ENCODE results near the gene YPEL5. TPM values are rescaled to one million over a fixed set of nuclear protein-coding genes. Genes with fewer than 3 reads are reported as not detected.
"Not testable (repeated sequence)": the region's sequence is repeated elsewhere in the genome, so short reads cannot be mapped to it uniquely, and the experiment has no call there.

Gene YPEL5
- polyA plus RNA-seq, 4 donors: 102 to 134 (median 126) TPM

- DNase-seq (ENCODE audit: low read depth in 4 of 4, low spot score in 3 of 4): no peak
Observed at GRCh38 chr2:30136764-30137444, 9.9 kb upstream of the YPEL5 start.

- DNase-seq (ENCODE audit: low read depth in 4 of 4, low spot score in 3 of 4): no peak
Observed at GRCh38 chr2:30139131-30139870, 7.5 kb upstream of the YPEL5 start.

DNA sequence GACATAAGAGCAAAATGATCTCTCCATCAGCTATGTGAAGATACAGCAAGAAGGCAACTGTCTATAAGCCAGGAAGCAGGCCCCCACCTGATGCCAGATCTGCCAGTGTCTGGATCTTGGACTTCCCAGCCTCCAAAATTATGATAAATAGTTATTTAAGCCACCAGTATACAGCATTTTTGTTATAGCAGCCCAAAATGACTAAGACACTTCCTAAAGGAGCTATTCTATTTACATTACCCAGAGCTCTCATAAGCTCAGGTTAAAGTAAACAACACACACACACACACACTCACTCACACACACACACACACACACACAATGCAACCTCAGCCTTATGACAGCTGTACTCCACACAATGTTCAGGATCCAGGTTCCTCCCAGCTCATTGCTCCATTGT lies 5.7 kb upstream of the YPEL5 start:
- no peak for DNase-seq (ENCODE audit: low read depth in 4 of 4, low spot score in 3 of 4)

DNA sequence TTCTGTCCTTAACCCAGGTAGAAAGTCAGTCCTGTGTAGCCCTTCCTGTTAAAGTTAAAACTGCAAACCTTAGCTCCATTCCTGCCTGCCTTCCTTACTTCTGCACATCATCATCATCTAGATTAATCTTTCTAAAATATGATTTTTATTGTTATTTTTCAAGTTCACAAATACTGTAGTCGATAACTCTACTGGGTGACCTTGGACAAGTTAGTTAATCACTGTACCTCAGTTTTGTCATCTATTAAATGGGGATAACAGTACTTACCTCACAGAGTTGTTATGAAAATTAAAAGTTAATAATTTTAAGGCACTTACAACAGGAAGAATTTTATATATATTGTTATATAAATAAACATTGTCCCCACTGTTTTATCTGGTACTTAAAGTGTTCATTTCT lies 2.5 kb upstream of the YPEL5 start:
- no peak for DNase-seq (ENCODE audit: low read depth in 4 of 4, low spot score in 3 of 4)

DNA sequence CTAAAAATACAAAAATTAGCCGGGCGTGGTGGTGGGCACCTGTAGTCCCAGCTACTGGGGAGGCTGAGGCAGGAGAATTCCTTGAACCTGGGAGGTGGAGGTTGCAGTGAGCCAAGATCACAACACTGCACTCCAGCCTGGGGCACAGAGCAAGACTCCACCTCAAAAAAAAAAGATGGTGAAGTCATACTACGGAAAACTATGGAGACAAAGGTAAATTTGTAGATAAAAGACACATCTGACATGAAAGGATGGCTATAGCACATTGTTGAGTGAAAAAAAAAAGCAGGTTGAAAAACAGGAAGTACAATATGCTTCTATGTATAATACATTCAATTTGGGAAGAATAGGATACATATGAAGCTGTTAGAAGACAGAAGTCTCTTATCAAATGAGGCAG lies 1.9 kb upstream of the YPEL5 start:
- DNase-seq (ENCODE audit: low read depth in 4 of 4, low spot score in 3 of 4): not testable (repeated sequence)

- DNase-seq (ENCODE audit: low read depth in 4 of 4, low spot score in 3 of 4): no peak
Observed at GRCh38 chr2:30145826-30146336, 926 bp upstream of the YPEL5 start.

DNA sequence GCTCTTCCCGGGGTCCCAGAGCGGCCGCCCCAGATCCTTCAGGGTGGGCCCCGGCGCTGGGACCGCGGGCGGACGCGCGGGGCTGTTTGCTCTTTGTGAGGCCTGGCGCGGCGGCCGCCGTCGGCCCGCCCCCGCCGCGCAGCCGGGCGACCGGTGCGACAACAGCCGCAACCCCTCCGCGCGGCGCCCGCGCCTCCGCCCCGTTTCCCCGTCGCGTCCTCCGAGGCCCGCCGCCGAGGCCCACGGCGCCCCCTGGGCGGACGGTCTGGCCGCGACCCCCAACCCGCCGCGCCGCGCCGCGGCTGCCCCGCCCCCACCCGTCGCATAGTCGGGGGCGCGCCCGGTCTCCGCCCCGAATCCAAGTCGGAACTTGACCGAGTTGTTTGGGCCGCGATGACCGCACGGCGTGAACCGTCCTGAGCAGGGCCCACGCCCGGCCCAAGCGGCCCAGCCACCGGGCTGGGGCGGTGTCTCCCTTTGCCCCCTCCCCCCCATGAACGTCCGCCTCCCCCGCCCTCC lies 448 bp downstream of the YPEL5 start:
- DNase-seq (ENCODE audit: low read depth in 4 of 4, low spot score in 3 of 4): no peak

DNA sequence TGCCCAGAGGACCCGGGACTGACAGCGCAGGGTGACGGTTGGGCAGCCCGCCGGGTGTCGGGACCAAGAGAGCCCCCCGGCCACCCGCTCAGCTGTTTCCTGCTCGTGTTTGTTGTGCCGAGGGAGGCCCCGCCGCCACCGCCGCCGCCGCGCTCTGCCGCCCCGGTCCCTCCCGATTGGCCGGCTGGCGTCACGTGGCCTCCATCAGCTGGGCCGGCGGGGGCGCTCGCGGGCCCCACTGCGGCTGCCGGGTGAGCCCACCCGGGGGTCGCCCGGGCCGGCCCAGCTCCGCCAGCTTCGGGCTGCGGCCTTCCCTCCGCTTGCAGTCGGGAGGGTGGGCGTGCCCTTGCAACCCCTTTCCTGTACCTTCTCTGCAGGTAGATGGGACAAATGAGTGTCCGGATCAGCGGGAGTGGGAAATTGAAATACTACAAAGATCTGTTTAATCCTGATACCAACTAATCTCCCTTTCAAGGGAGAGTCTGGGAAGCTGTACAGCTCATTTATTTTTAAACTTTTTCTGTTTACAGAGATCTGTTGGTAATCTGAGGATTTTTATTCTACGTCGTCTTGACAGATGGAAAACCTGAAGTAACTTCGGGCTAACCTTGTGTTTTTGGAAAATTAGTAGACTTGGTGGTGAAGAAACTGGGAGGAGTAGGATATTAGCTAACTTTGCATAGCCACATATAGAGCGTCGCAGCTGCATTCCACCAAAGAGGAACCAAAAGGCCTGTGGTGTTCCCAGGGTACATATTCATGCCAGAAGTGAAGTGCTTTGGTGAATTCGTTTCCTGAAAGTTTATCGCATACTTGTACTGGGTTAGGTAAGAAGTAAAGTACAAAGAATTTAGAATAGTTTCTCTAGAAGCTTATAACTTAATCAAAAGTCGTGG lies 1.2 kb downstream of the YPEL5 start:
- peak in 1 of 4 donors; percentile 35 for DNase-seq (ENCODE audit: low read depth in 4 of 4, low spot score in 3 of 4)

- no peak for DNase-seq (ENCODE audit: low read depth in 4 of 4, low spot score in 3 of 4)
Observed at GRCh38 chr2:30148850-30149249, 2.0 kb downstream of the YPEL5 start.

GRCh38 chr2:30149513-30149912 lies 2.7 kb downstream of the YPEL5 start:
- no peak for DNase-seq (ENCODE audit: low read depth in 4 of 4, low spot score in 3 of 4)

- DNase-seq (ENCODE audit: low read depth in 4 of 4, low spot score in 3 of 4): no peak
Observed at GRCh38 chr2:30149976-30150375, 3.2 kb downstream of the YPEL5 start.

GRCh38 chr2:30150786-30151185 lies 4.0 kb downstream of the YPEL5 start:
- DNase-seq (ENCODE audit: low read depth in 4 of 4, low spot score in 3 of 4): no peak

DNA sequence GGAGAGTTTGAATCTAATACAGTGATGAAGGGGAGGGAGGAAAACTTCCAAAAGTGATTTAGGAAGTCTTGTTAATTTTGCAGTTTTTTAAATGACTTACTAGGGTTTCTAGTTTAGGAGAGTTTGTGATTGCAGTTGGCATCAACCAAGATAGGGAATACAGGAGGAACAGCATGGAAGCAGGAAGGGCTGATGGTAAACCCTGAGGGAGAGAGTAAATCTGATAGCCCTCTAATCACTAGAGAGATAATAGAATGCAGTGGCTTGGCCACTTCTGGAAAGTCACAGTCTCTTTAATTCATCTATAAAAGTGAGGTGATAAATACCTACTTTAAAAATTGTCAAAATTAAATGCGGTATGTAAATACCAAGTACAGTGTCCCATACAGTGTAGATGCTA lies 5.6 kb downstream of the YPEL5 start:
- no peak for DNase-seq (ENCODE audit: low read depth in 4 of 4, low spot score in 3 of 4)

- no peak for DNase-seq (ENCODE audit: low read depth in 4 of 4, low spot score in 3 of 4)
Observed at GRCh38 chr2:30155202-30155601, 8.4 kb downstream of the YPEL5 start.

GRCh38 chr2:30155889-30156658 lies 9.3 kb downstream of the YPEL5 start:
- DNase-seq (ENCODE audit: low read depth in 4 of 4, low spot score in 3 of 4): no peak

- DNase-seq (ENCODE audit: low read depth in 4 of 4, low spot score in 3 of 4): no peak
Observed at GRCh38 chr2:30157616-30158015, 10.8 kb downstream of the YPEL5 start.

- DNase-seq (ENCODE audit: low read depth in 4 of 4, low spot score in 3 of 4): no peak
Observed at GRCh38 chr2:30159766-30160165, 13.0 kb downstream of the YPEL5 start.

DNA sequence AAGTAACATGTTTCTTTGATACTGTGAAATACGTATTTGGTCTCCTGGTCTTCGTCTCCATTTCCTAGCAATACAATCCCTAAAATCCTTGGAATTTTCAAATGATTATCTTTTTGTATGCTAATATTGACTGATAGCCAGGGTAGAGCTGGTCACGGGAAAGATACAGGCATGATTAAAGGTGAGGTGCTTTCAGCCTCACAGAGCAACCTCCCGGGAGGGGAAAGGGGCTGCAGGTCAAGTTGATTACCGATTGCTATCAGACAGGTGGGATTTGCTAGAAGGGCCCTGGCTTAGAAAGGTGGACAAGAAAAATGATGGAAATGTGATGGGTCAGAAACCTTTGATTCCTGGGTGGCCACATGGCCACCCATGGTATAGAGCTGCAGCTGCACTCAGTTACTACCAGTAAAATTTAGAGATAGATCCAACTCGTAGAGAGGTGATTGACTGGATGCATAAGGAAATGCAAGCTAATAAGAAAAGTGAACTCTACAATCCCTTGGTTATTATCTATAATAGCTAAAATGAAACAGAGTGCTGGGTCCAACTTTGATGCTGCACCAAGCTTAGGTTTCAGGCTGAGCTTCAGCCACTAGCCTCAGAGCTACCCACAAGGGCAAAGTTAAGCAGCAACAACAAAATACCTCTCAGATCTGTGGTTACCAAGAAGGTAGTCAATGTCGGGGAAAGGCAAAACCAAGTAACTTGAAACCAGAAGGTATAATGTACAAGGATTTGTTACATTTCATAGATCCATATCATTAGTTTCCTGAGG lies 15.3 kb downstream of the YPEL5 start:
- DNase-seq (ENCODE audit: low read depth in 4 of 4, low spot score in 3 of 4): no peak

- DNase-seq (ENCODE audit: low read depth in 4 of 4, low spot score in 3 of 4): no peak
Observed at GRCh38 chr2:30162806-30163205, 16.0 kb downstream of the YPEL5 start.
